ENCODE measurements around the gene MYH7.

DNA sequence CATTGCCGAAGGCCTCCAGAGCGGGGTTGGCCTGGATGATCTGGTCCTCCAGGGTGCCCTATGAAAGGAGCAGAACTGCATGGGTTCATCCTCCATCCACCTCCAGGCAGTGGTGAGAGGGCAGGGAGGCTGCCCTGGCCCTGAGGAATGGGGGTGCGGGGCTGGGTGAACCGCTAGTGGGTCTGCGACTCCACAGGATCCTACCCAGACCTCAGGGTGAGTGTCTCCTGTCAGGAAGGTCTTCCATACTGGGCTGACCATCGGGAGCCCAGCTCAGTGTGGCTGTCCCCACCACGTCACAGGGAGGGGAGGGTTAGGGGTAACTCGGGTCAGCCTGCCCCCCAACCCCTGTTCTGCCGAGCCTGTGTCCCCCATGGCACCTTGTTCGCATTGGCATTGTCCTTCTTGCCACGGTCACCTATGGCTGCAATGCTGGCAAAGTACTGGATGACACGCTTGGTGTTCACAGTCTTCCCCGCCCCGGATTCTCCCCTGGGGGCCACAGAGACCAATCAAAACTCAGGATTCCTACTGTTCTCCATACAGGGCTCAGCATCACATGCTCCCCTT, 31.0 kb downstream of the MYH7 start:
- TF ChIP-seq, protein P1, sequence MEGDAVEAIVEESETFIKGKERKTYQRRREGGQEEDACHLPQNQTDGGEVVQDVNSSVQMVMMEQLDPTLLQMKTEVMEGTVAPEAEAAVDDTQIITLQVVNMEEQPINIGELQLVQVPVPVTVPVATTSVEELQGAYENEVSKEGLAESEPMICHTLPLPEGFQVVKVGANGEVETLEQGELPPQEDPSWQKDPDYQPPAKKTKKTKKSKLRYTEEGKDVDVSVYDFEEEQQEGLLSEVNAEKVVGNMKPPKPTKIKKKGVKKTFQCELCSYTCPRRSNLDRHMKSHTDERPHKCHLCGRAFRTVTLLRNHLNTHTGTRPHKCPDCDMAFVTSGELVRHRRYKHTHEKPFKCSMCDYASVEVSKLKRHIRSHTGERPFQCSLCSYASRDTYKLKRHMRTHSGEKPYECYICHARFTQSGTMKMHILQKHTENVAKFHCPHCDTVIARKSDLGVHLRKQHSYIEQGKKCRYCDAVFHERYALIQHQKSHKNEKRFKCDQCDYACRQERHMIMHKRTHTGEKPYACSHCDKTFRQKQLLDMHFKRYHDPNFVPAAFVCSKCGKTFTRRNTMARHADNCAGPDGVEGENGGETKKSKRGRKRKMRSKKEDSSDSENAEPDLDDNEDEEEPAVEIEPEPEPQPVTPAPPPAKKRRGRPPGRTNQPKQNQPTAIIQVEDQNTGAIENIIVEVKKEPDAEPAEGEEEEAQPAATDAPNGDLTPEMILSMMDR (IDR thresholded peaks at IDR 0.05), result no peak
- no peak for TF ChIP-seq ZFX (IDR thresholded peaks at IDR 0.05; ENCODE audit: borderline replicate concordance)
